ENCODE data around the gene NFIX.

Gene NFIX

GRCh38 chr19:13024951-13025697 lies 29.8 kb downstream of the NFIX start:
- no peak for DNase-seq (ENCODE audit: low read depth)
- TF ChIP-seq, protein P1, sequence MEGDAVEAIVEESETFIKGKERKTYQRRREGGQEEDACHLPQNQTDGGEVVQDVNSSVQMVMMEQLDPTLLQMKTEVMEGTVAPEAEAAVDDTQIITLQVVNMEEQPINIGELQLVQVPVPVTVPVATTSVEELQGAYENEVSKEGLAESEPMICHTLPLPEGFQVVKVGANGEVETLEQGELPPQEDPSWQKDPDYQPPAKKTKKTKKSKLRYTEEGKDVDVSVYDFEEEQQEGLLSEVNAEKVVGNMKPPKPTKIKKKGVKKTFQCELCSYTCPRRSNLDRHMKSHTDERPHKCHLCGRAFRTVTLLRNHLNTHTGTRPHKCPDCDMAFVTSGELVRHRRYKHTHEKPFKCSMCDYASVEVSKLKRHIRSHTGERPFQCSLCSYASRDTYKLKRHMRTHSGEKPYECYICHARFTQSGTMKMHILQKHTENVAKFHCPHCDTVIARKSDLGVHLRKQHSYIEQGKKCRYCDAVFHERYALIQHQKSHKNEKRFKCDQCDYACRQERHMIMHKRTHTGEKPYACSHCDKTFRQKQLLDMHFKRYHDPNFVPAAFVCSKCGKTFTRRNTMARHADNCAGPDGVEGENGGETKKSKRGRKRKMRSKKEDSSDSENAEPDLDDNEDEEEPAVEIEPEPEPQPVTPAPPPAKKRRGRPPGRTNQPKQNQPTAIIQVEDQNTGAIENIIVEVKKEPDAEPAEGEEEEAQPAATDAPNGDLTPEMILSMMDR (conservative IDR thresholded peaks at IDR 0.05; ENCODE audit: low read depth, low read length): no peak

DNA sequence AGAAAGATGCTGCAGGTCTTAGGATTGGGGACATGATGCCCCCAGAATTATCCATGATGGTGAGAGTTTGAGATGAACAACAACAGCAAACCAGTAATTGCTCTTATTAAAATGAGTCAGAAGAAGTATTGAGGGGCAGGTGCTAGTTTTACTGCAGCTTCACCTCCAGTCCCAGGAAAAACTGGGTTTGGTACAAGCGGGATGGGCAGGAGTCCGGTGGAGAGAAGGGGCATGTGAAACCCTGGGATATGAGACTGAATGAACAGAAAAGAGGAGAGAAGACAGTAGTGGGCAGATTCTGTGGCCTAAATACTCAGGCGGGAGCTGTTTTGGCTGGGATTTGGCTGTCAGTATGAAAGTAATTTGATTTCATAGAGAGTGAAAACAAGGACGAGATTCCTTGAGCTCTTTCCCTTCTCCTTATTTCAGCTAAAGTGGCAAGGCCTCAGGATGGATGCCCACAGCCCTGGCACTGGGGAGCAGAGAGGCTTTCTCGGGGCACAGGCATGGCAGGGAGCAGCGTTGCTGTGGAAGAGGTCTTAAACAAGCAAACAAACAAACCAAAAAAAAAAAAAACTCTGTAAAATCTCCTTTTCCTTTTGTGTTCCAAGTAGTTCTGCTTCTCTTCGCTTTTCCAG lies 30.7 kb downstream of the NFIX start:
- TF ChIP-seq, protein P1 (conservative IDR thresholded peaks at IDR 0.05; ENCODE audit: low read depth, low read length): no peak
- no peak overlapping the region for H3K4me3 ChIP-seq (ENCODE audit: low read length)
- no peak for DNase-seq (ENCODE audit: low read depth)

More at GRCh38 chr19:13024951-13025697, 29.8 kb downstream of the NFIX start:
- no peak overlapping the region for H3K4me3 ChIP-seq (ENCODE audit: low read length)

DNA sequence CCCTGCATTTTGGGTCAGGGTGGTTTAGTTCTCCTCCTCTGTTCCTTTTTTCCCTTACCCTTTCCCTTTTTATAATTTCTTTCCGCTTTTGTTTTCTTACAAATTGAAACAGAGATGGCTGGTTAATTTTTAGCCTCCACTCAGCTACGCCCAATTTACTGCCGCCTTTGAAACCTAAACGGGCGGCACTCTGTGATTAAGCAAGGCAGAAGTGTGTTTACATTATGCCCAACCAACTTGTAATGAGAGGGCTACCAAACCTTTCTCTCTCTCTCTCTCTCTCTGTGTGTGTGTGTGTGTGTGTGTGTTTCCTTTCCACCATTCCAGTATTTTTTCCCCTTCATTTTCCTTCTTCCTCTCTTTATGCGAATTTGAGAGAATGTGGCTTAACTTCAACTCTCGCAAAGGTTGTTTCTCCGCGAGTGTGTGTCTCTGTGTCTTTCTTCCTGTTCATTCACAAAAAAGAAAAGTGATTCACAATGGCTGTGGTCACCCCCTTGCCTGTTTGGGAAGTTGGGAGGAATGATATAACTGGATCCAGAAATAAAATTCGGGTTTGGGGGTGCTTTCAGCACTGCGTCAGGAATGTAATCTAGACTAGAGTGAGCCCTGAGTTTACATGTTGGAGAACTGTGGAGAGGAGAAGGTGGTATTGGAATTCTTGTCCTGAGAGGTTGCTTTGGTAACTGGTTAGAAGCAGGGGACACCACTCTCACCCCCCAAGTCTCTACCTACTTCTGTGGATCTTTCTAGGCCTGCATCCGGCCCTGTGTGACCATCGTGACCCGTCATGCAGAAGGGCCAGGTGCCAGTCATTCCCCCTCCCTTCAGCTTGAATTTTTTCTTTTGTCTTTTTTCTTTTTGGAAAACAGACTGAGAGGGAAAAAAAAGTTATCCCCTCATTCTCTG lies 31.4 kb downstream of the NFIX start:
- no peak for DNase-seq (ENCODE audit: low read depth)
- TF ChIP-seq, protein P1 (conservative IDR thresholded peaks at IDR 0.05; ENCODE audit: low read depth, low read length): no peak
- no peak overlapping the region for H3K4me3 ChIP-seq (ENCODE audit: low read length)

- no peak for DNase-seq (ENCODE audit: low read depth)
- TF ChIP-seq, protein P1 (conservative IDR thresholded peaks at IDR 0.05; ENCODE audit: low read depth, low read length): no peak
- no peak overlapping the region for H3K4me3 ChIP-seq (ENCODE audit: low read length)
These were observed 32.3 kb downstream of the NFIX start for GRCh38 chr19:13027557-13027956.

GRCh38 chr19:13028027-13028426 lies 32.8 kb downstream of the NFIX start:
- TF ChIP-seq, protein P1 (conservative IDR thresholded peaks at IDR 0.05; ENCODE audit: low read depth, low read length): no peak
- no peak overlapping the region for H3K4me3 ChIP-seq (ENCODE audit: low read length)

DNA sequence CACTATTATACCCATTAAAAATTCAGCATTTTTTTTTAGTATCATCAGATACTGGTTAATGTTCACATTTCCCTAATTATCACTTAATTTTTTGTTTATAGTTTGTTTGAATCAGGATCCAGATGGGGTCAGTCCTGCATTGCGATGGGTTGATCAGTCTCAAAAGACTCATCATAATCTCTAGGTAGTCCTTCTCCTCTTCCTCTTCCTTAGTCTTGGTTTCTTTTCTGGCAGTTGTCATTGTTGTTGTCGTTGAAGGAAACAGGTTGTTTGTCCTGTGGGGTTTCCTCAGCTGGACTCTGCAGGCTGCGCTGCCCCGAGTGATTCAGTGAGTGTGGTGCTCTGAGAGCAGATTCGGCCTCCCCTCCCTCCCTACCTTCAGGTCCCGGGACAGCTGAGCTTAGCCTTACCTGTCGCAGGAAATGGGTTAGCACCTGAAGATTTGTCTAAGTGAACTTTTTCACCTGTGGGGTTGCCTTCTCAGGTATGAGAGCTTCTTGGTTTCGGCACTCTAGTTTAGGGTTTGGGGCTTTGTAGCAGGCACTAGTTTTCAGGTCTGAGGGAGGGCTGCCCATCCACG lies 34.1 kb downstream of the NFIX start:
- H3K4me3 ChIP-seq (ENCODE audit: low read length): no peak overlapping the region
- TF ChIP-seq, protein P1 (conservative IDR thresholded peaks at IDR 0.05; ENCODE audit: low read depth, low read length): no peak
- DNase-seq (ENCODE audit: low read depth): no peak

More at GRCh38 chr19:13028027-13028426, 32.8 kb downstream of the NFIX start:
- no peak for DNase-seq (ENCODE audit: low read depth)

Measured in retinal pigment epithelial cell (primary cell).